Transverse colon (tissue), 4 donors: ENCODE results near the gene RELL2.

ENCODE experiments used
- EP300 ChIP-seq: sonication (generic); formaldehyde crosslinking; IDR thresholded peaks from one replicate; pipeline ENCODE4 v1.6.1; 2017; ENCODE audit warnings: antibody characterized with exemption, low read depth
- POLR2AphosphoS5 ChIP-seq, 3 donors: sonication (generic); formaldehyde crosslinking; IDR thresholded peaks; one replicate each; pipeline ENCODE4 v1.6.1; 2016; ENCODE audit warnings: antibody characterized with exemption in 3 of 3
- TF ChIP-seq, protein P1 (sequence below), 5 experiments: fragments of 200-600 bp in 3 of 5; fragments of 450-650 bp in 2 of 5; sonication (generic) in 3 of 5; IDR thresholded peaks; 1 replicate in 2 of 5; 2 replicates in 3 of 5; pipeline ENCODE4 v1.5.1; 2016 to 2017; ENCODE audit warnings: antibody characterized with exemption in 5 of 5, inconsistent platforms in 3 of 5, mild to moderate bottlenecking in 2 of 5, moderate library complexity in 1 of 5

DNA sequence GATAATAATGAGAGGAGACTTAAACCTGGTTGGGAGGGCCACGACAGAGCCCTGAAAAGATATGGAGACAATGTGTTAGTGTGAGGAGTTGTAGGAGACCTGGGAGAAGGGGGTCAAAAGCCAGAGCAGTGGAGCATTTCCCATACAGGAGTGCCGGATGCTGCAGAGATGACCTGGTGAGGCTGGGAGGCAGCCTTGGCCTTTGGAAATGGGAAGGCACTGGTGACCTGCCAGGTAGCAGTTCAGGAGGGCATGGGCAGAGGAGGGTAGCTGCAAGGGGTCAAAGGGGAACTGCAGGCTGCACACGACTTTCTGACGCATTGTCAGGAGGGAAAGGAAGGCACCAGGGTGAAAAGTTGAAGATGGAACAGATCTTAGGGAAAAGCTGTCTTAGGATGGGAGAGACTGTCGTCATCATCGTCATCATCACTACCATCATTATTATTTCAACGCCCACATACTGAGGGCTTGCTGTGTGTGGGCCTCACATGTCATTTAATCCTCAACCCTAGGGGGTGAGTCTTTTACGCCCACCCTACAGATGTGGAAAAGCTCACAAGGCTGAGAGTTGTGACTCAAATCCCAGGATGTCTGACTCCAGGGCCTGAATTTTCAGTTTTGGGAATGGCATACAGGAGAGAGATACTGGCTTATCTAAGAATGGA is 31.9 kb downstream of the RELL2 start:
- TF ChIP-seq, protein P1, sequence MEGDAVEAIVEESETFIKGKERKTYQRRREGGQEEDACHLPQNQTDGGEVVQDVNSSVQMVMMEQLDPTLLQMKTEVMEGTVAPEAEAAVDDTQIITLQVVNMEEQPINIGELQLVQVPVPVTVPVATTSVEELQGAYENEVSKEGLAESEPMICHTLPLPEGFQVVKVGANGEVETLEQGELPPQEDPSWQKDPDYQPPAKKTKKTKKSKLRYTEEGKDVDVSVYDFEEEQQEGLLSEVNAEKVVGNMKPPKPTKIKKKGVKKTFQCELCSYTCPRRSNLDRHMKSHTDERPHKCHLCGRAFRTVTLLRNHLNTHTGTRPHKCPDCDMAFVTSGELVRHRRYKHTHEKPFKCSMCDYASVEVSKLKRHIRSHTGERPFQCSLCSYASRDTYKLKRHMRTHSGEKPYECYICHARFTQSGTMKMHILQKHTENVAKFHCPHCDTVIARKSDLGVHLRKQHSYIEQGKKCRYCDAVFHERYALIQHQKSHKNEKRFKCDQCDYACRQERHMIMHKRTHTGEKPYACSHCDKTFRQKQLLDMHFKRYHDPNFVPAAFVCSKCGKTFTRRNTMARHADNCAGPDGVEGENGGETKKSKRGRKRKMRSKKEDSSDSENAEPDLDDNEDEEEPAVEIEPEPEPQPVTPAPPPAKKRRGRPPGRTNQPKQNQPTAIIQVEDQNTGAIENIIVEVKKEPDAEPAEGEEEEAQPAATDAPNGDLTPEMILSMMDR (IDR thresholded peaks at IDR 0.05): no peak
- no peak for TF ChIP-seq POLR2AphosphoS5 (IDR thresholded peaks at IDR 0.05)
- TF ChIP-seq EP300: no peak
